SIG-M5 treated with dmso at 0.1 percent for 504 hours (cell line): Measurements from ENCODE around the gene GSG1L.

Experiments used
- DNase-seq: peaks from one replicate; lab custom pipeline; 2025; ENCODE audit not compliant: unreplicated experiment; lab: John Stamatoyannopoulos, UW

GSG1L gene

GRCh38 chr16:27764869-27765675, 298.4 kb downstream of the GSG1L start:
- DNase-seq = no peak

- DNase-seq = no peak
These were observed 299.1 kb downstream of the GSG1L start for GRCh38 chr16:27764427-27764826.

- DNase-seq = no peak
These were observed 301.1 kb downstream of the GSG1L start for GRCh38 chr16:27762441-27762840.

DNA sequence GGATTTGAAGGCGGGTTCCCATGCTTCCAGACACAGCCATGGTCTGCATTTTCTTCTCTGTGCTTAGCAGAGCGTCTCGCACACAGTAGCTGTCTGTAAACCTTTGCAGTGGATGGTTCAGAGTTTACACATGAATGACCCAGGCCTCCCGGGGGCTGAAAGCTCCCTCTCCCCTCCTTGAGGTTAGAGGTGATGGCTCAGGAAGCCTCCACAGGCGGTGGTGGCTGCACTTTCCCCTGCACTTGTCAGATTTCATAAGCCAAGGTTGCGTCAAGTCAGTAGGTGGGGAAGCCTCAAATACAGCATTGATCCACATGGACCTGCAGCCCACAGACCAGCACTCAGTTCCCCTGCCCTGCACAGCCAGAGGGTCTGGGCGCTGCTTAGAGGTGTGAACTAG, 301.7 kb downstream of the GSG1L start:
- no peak for DNase-seq

DNA sequence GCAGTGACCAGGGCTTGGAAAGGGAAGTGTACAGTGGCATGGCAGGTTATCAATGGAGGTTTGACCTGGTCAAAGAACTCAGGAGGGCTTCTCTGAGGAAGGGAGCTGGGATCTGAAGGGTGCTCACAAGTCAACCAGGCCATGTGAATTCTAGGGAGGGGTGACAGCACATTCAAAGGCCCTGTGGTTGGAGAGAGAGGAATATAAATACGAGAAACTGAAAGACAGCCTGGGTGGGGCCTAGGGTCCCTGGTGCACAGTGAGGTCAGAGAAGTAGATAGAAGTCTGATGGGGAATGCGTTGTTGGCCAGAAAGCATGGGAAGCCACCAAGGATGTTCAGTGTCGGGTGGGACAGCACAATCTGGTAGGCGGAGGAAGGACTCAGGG, 302.7 kb downstream of the GSG1L start:
- DNase-seq = no peak

DNA sequence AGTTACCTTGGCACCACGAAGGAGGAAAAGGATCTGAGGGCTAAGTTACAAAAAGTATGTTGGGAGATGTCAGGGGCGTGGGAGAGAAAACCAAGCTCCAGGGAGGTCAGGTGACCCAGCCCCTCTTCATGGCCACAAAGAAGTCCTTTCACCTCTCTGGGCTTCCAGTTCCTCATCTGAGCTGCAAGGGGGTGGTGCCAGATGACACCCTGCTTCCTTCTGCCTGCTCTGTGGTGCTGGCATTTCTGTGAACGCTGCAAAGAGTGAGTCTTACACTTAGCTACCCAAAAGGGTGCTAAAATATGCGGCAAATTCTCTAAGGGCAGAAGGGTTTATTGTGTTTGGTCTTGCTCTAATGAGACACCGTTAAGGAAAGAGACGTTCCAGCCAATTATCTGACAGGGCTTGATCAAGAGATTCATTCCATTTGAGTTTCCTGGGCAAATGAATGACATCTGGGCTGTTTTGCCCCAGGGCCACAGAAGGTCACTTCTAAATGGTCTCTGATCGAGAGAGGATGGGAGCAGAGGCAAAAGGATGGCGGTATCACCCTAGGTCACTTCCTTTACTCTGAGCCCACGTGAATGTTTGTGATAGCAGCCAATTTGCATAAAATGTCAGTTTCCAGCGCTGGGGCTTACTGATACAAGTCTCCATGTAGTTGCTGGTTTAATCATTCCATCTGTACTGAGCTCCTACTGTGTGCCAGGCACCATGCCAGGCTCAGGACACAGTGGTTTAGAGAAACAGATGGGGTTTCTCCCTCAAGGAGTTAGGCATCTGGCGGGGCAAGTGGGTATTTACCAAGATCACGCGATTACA, 303.3 kb downstream of the GSG1L start:
- peak; percentile 64 for DNase-seq

DNA sequence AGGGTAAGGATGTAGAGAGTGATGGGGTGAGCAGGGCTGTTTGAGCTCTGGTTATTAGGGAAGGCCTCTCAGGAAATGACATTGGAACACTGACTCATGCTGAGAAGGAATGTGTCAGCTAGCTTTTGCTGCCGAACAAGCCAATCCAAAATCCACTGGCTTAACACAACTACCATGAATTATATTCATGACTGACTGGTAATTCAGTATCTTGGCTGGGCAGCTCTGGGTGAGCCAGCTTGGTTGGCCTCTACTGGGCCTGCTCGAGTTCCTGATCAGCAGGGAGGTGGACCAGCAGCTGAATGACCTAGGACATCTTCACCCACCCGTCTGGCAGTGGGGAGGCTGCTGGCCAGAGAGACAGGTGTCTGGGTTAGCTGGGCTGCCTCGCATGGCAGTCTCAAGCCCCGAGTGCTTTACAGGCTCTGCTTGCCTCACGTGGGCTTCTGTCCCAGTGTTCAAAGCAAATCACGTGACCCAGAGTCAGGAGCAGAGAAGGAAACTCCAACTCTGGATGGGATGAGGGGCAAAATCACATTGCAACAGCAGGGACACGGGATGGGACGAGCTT, 304.1 kb downstream of the GSG1L start:
- DNase-seq = no peak

- no peak for DNase-seq
These were observed 305.0 kb downstream of the GSG1L start for GRCh38 chr16:27758544-27758943.

DNA sequence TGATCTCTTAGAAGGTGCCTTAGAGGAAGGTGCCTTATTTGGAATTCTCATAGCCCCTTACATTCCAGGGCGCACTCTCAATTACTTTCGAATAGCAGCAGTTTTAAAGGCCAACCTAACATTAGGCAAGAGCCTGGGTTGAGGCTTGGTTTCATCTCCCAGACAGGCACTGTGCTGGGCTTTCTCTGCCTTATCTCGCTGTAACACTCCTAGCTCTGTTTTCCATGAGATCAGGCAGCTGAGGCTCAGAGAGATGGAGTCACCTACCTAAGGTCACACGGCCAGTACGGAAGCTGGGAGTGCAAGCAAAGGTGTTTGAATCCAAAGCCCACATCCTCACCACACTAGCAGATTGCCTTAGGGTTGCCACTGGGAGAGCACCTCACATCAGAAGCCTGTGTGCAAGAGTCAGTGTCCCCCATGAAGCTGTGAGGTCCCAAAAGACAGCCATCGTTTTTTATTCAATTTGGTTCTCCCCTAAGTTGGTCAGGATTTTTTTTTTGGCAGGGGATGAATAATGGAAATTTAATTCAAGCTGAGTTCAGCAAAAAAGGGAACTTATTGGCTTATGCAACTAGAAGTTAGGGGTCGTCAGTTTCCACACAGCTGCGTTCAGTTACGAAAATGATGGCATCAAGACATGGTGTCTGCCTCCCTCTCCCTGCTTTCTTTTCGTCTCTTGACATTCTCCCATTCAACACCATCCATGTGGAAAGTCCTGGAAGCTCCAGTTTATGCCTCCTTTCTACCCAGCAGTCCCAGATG, 307.1 kb downstream of the GSG1L start:
- DNase-seq = peak; percentile 66

DNA sequence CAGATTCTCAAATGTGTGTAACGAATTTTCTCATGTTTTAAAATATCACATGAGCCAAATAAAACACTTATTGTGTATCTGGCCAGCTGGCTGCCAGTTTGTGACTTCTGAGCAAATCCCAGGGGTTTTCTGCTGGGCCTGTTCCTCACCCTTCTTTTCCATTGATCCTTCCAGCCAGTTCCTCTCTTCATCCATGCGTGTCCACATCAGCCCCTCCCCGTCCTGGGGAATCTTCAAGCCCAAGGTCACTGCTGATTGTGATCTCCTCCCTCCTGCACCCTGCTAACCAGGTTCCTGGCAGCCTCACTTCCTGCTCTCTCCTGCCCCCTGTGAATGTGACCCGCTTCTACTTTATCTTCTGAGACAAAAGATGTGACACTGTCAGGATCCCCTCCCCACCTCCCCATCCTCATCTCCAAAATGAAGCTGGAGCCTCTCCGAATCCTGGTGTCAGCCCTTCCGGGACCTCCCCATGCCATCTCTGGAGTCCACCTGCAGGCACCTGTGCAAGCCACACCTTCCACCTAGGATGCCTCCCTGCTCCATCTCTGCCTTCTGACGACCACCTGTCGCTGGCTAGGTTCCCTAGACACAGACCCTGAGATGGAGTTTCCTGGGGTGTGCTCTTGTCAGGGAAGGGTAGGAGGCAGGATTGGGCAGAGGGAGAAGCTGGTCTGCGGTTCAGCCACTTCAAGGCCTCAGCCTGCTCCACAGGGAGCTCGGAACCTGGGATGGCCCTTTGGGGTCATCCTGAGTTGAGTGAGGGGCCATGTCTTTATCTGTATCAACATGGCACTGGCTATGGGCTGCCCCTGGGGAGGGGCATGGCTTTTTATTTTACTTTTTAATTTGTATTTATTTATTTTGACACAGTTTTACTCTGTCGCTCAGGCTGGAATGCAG, 308.5 kb downstream of the GSG1L start:
- no peak for DNase-seq

GRCh38 chr16:27753563-27753962, 310.0 kb downstream of the GSG1L start:
- no peak for DNase-seq

DNA sequence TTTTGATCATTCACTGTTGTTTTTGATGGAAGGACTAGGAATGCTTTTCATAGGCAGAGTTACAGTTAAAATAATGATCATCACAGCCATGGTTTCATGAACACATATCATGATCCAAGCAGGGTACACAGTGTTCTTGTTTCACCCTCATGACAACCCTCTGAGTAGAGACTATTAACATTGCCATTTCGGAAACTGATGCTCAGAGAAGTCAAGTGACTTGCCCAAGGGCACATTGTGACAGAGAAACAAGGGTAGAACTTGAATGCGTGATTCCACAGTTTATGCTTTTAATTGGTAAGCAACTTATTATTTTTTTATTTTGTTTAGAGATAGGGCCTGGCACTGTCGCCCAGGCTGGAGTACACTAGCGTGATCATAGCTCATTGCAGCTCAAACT, 311.3 kb downstream of the GSG1L start:
- DNase-seq = no peak

- no peak for DNase-seq
These were observed 311.8 kb downstream of the GSG1L start for GRCh38 chr16:27751676-27752075.

GRCh38 chr16:27751233-27751632, 312.3 kb downstream of the GSG1L start:
- DNase-seq = no peak

DNA sequence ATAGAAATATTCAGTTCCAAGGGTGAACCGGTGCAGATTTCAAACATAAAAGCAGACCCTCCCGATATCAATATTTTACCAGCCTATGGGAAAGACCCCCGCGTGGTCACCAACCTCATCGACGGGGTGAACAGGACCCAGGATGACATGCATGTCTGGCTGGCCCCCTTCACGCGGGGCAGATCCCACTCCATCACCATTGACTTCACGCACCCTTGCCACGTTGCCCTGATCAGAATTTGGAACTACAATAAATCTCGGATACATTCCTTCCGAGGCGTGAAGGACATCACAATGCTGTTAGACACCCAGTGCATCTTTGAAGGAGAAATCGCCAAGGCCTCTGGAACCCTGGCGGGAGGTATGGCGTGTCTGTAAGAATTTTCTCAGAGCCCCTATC, 313.6 kb downstream of the GSG1L start:
- no peak for DNase-seq

- no peak for DNase-seq
These were observed 314.0 kb downstream of the GSG1L start for GRCh38 chr16:27749547-27749875.

- DNase-seq = peak; percentile 43
These were observed 314.5 kb downstream of the GSG1L start for GRCh38 chr16:27748868-27749546.

- no peak for DNase-seq
These were observed 315.6 kb downstream of the GSG1L start for GRCh38 chr16:27747946-27748345.

GRCh38 chr16:27746076-27746855, 317.2 kb downstream of the GSG1L start:
- DNase-seq = no peak
